ENCODE measurements around the gene IRS1. TPM values are rescaled to one million over a fixed set of nuclear protein-coding genes. Genes with fewer than 3 reads are reported as not detected.

IRS1 gene
- total RNA-seq, 4 donors from 2014 or later = 18.4 to 40.7 (median 28.1) TPM

GRCh38 chr2:226707499-226707898 lies 92.1 kb downstream of the IRS1 start:
- DNase-seq (ENCODE audit: low spot score in 2 of 2) = no peak
- Histone ChIP-seq H3K4me3 (no peak overlapping the region), H3K27ac (no peak overlapping the region), H3K36me3 (no peaks in the 10 kb centered on the region), H3K4me1 (no peaks in the 10 kb centered on the region), H3K27me3 (no peaks in the 10 kb centered on the region), H3K9me3 (no peaks in the 10 kb centered on the region)
- no peak for TF ChIP-seq POLR2AphosphoS5 (IDR thresholded peaks at IDR 0.05)
- TF ChIP-seq EP300 (IDR thresholded peaks at IDR 0.05) = no peak
- no peak for TF ChIP-seq CTCF (IDR thresholded peaks at IDR 0.05)
- no peak for TF ChIP-seq POLR2A (IDR thresholded peaks at IDR 0.05)

- TF ChIP-seq POLR2A (IDR thresholded peaks at IDR 0.05) = no peak
- TF ChIP-seq EP300 (IDR thresholded peaks at IDR 0.05) = no peak
- no peak for TF ChIP-seq POLR2AphosphoS5 (IDR thresholded peaks at IDR 0.05)
- TF ChIP-seq CTCF (IDR thresholded peaks at IDR 0.05) = no peak
- Histone ChIP-seq H3K4me1 (no peaks in the 10 kb centered on the region), H3K4me3 (no peak overlapping the region), H3K36me3 (no peaks in the 10 kb centered on the region), H3K27ac (no peak overlapping the region), H3K27me3 (no peaks in the 10 kb centered on the region), H3K9me3 (no peaks in the 10 kb centered on the region)
- WGBS = 61% methylated on average over 3 of the region's 3 CpGs
- no peak for DNase-seq (ENCODE audit: low spot score in 2 of 2)
Observed at GRCh38 chr2:226705965-226706364, 93.7 kb downstream of the IRS1 start.

- no peak for DNase-seq (ENCODE audit: low spot score in 2 of 2)
- H3K27ac ChIP-seq = no peak overlapping the region
- H3K27me3 ChIP-seq = no peaks in the 10 kb centered on the region
- no peaks in the 10 kb centered on the region for H3K36me3 ChIP-seq
- no peaks in the 10 kb centered on the region for H3K4me1 ChIP-seq
- H3K4me3 ChIP-seq = no peak overlapping the region
- H3K9me3 ChIP-seq = no peaks in the 10 kb centered on the region
- TF ChIP-seq EP300 (IDR thresholded peaks at IDR 0.05) (no peak), CTCF (IDR thresholded peaks at IDR 0.05) (no peak), POLR2A (IDR thresholded peaks at IDR 0.05) (no peak), POLR2AphosphoS5 (IDR thresholded peaks at IDR 0.05) (no peak)
- WGBS = 93% methylated on average over 8 of the region's 8 CpGs
Observed at GRCh38 chr2:226705133-226705886, 94.3 kb downstream of the IRS1 start.

- no peak for TF ChIP-seq EP300 (IDR thresholded peaks at IDR 0.05)
- no peak for TF ChIP-seq POLR2A (IDR thresholded peaks at IDR 0.05)
Observed at GRCh38 chr2:226703514-226703913, 96.1 kb downstream of the IRS1 start.

GRCh38 chr2:226702376-226702775 lies 97.2 kb downstream of the IRS1 start:
- WGBS = 70% methylated on average over 7 of the region's 7 CpGs
- Histone ChIP-seq H3K27ac (no peak overlapping the region), H3K9me3 (no peaks in the 10 kb centered on the region), H3K36me3 (no peaks in the 10 kb centered on the region), H3K27me3 (no peaks in the 10 kb centered on the region), H3K4me1 (peaks cover 6% of the 10 kb centered on the region), H3K4me3 (no peak overlapping the region)
- no peak for DNase-seq (ENCODE audit: low spot score in 2 of 2)
- TF ChIP-seq EP300 (IDR thresholded peaks at IDR 0.05) (no peak), CTCF (IDR thresholded peaks at IDR 0.05) (no peak), POLR2A (IDR thresholded peaks at IDR 0.05) (no peak), POLR2AphosphoS5 (IDR thresholded peaks at IDR 0.05) (no peak)

More at GRCh38 chr2:226703514-226703913, 96.1 kb downstream of the IRS1 start:
- no peak overlapping the region for H3K27ac ChIP-seq
- H3K4me1 ChIP-seq = peaks cover 6% of the 10 kb centered on the region
- H3K9me3 ChIP-seq = no peaks in the 10 kb centered on the region
- no peaks in the 10 kb centered on the region for H3K36me3 ChIP-seq
- 82% methylated on average over 3 of the region's 3 CpGs for WGBS
- H3K27me3 ChIP-seq = no peaks in the 10 kb centered on the region
- H3K4me3 ChIP-seq = no peak overlapping the region
- no peak for DNase-seq (ENCODE audit: low spot score in 2 of 2)
